CD4-positive, CD25-positive, alpha-beta regulatory T cell (primary cell): ENCODE results near the gene PYGO2. TPM values are rescaled to one million over a fixed set of nuclear protein-coding genes. Genes with fewer than 3 reads are reported as not detected.

Experiments
- ATAC-seq, 2 donors: fragments of 150-1000 bp; cut with Tn5 transposase; one replicate each; pipeline ENCODE4 v1.10.0; 2021; ENCODE audit warnings: low read depth in 2 of 2, moderate number of reproducible peaks in 2 of 2, moderate library complexity in 1 of 2
- DNase-seq, 3 donors: peaks; one replicate each; pipeline versions ENCODE4 v3.0.0 to v3.0.0-alpha.2; 2012 to 2022; ENCODE audit warnings: mixed read lengths in 1 of 3
- H3K27ac ChIP-seq: one replicate; pipeline ENCODE4 v1.7.0; 2013; ENCODE audit warnings: mild to moderate bottlenecking, low read length; ENCODE audit not compliant: insufficient read depth, poor library complexity, severe bottlenecking
- H3K27me3 ChIP-seq: one replicate; pipeline ENCODE4 v1.7.0; 2013; ENCODE audit warnings: low read length; ENCODE audit not compliant: control insufficient read depth, insufficient read depth
- H3K36me3 ChIP-seq: one replicate; pipeline ENCODE4 v1.7.0; 2013; ENCODE audit warnings: mild to moderate bottlenecking, low read length, moderate library complexity; ENCODE audit not compliant: control insufficient read depth, insufficient read depth
- H3K4me1 ChIP-seq: 2 replicates; pipeline ENCODE4 v1.7.0; 2013; ENCODE audit warnings: mild to moderate bottlenecking, low read length; ENCODE audit not compliant: insufficient read depth, control insufficient read depth, poor library complexity, severe bottlenecking
- H3K4me3 ChIP-seq: one replicate; pipeline ENCODE4 v1.7.0; 2013; ENCODE audit warnings: low read depth, mild to moderate bottlenecking, low read length, moderate library complexity
- H3K9me3 ChIP-seq, 2 experiments: 1 replicate in 1 of 2; 2 replicates in 1 of 2; pipeline ENCODE4 v1.7.0; 2013; ENCODE audit warnings: low read length in 2 of 2, mild to moderate bottlenecking in 1 of 2, moderate library complexity in 1 of 2; ENCODE audit not compliant: control insufficient read depth in 2 of 2
- H3K27ac Mint-ChIP-seq, 3 donors: one replicate each; pipeline ENCODE4 v1.8.0; 2020 to 2022; ENCODE audit warnings: mild to moderate bottlenecking in 3 of 3, mixed read lengths in 3 of 3, moderate library complexity in 2 of 3
- H3K27me3 Mint-ChIP-seq: one replicate; pipeline ENCODE4 v1.8.0; 2022; ENCODE audit warnings: mild to moderate bottlenecking, mixed read lengths
- H3K36me3 Mint-ChIP-seq: one replicate; pipeline ENCODE4 v1.8.0; 2020; ENCODE audit warnings: mixed read lengths
- H3K4me1 Mint-ChIP-seq, 4 donors: one replicate each; pipeline ENCODE4 v1.8.0; 2020 to 2022; ENCODE audit warnings: mixed read lengths in 4 of 4, mild to moderate bottlenecking in 1 of 4
- H3K4me3 Mint-ChIP-seq, 4 donors: one replicate each; pipeline ENCODE4 v1.8.0; 2020 to 2022; ENCODE audit warnings: mild to moderate bottlenecking in 4 of 4, mixed read lengths in 4 of 4, moderate library complexity in 3 of 4
- H3K9me3 Mint-ChIP-seq, 7 donors: one replicate each; pipeline ENCODE4 v1.8.0; 2020 to 2022; ENCODE audit warnings: mixed read lengths in 7 of 7, mild to moderate bottlenecking in 3 of 7, moderate library complexity in 2 of 7
- polyA plus RNA-seq, 4 donors: library from polyadenylated mRNA; unstranded; fragments of 300-500 nt; fragmentation: Illumina TruSeq; gene quantifications; one replicate each; pipeline ENCODE4 v1.2.3, GENCODE V29; 2021
- total RNA-seq: library from RNA; stranded (reverse); gene quantifications from one replicate; pipeline ENCODE4 v1.2.3, GENCODE V29; 2022

Gene PYGO2
- total and polyA plus RNA-seq, 5 donors from 2014 or later = 30.2 to 47.3 (median 46.6) TPM

- ATAC-seq = no peak
- no peaks in the 10 kb centered on the region for H3K27me3 ChIP-seq
- no peaks in the 10 kb centered on the region for H3K9me3 ChIP-seq
- peak overlapping the region; percentile 24 for H3K27ac ChIP-seq
- H3K4me1 Mint-ChIP-seq = peaks cover 0 to 38% (median 28%) of the 10 kb centered on the region in 4 donors
- H3K4me3 ChIP-seq = no peak overlapping the region
- H3K27me3 Mint-ChIP-seq = no peaks in the 10 kb centered on the region
- H3K9me3 Mint-ChIP-seq = no peaks in the 10 kb centered on the region
- DNase-seq = no peak
- H3K36me3 ChIP-seq = peaks cover 43% of the 10 kb centered on the region
- peak overlapping the region in 1 of 4 donors; percentile 71 for H3K4me3 Mint-ChIP-seq
- peak overlapping the region in 2 of 3 donors; percentile 25 to 80 for H3K27ac Mint-ChIP-seq
- peaks cover 37% of the 10 kb centered on the region for H3K4me1 ChIP-seq
- peaks cover 8% of the 10 kb centered on the region for H3K36me3 Mint-ChIP-seq
Observed at GRCh38 chr1:154969246-154969645, 7.7 kb upstream of the PYGO2 start.

- peaks cover 12% of the 10 kb centered on the region for H3K36me3 Mint-ChIP-seq
- H3K9me3 Mint-ChIP-seq = no peaks in the 10 kb centered on the region
- H3K27me3 ChIP-seq = no peaks in the 10 kb centered on the region
- H3K36me3 ChIP-seq = peaks cover 47% of the 10 kb centered on the region
- H3K4me1 ChIP-seq = peaks cover 34% of the 10 kb centered on the region
- ATAC-seq (no peak), DNase-seq (no peak)
- no peaks in the 10 kb centered on the region for H3K9me3 ChIP-seq
- peak overlapping the region in 1 of 4 donors; percentile 71 for H3K4me3 Mint-ChIP-seq
- no peak overlapping the region for H3K27ac ChIP-seq
- peaks cover 0 to 41% (median 30%) of the 10 kb centered on the region in 4 donors for H3K4me1 Mint-ChIP-seq
- no peak overlapping the region for H3K4me3 ChIP-seq
- peak overlapping the region in 1 of 3 donors; percentile 80 for H3K27ac Mint-ChIP-seq
- no peaks in the 10 kb centered on the region for H3K27me3 Mint-ChIP-seq
Observed at GRCh38 chr1:154968731-154969130, 7.1 kb upstream of the PYGO2 start.

GRCh38 chr1:154967331-154967950 lies 5.9 kb upstream of the PYGO2 start:
- Mint-ChIP-seq H3K4me3 (peak overlapping the region in 1 of 4 donors; percentile 71), H3K27me3 (no peaks in the 10 kb centered on the region), H3K36me3 (peaks cover 13% of the 10 kb centered on the region), H3K27ac (peak overlapping the region; percentile 38 to 76 (median 55)), H3K4me1 (peaks cover 0 to 47% (median 33%) of the 10 kb centered on the region in 4 donors), H3K9me3 (no peaks in the 10 kb centered on the region)
- ATAC-seq (no peak), DNase-seq (no peak)
- Histone ChIP-seq H3K4me3 (no peak overlapping the region), H3K9me3 (no peaks in the 10 kb centered on the region), H3K4me1 (peaks cover 28% of the 10 kb centered on the region), H3K36me3 (peaks cover 55% of the 10 kb centered on the region), H3K27ac (no peak overlapping the region), H3K27me3 (no peaks in the 10 kb centered on the region)

GRCh38 chr1:154966111-154966510 lies 4.5 kb upstream of the PYGO2 start:
- Histone ChIP-seq H3K4me3 (no peak overlapping the region), H3K4me1 (peaks cover 22% of the 10 kb centered on the region), H3K9me3 (no peaks in the 10 kb centered on the region), H3K27ac (no peak overlapping the region), H3K27me3 (no peaks in the 10 kb centered on the region), H3K36me3 (peaks cover 55% of the 10 kb centered on the region)
- Mint-ChIP-seq H3K27ac (peak overlapping the region in 1 of 3 donors; percentile 20), H3K9me3 (no peaks in the 10 kb centered on the region), H3K27me3 (no peaks in the 10 kb centered on the region), H3K4me1 (peaks cover 0 to 41% (median 26%) of the 10 kb centered on the region in 4 donors), H3K4me3 (peak overlapping the region in 1 of 4 donors; percentile 71), H3K36me3 (peaks cover 11% of the 10 kb centered on the region)
- ATAC-seq (no peak), DNase-seq (no peak)

- no peak overlapping the region for H3K4me3 ChIP-seq
- Mint-ChIP-seq H3K27me3 (no peaks in the 10 kb centered on the region), H3K4me3 (peak overlapping the region in 1 of 4 donors; percentile 42), H3K36me3 (peaks cover 13% of the 10 kb centered on the region), H3K4me1 (peaks cover 6 to 47% (median 29%) of the 10 kb centered on the region in 4 donors), H3K9me3 (no peaks in the 10 kb centered on the region), H3K27ac (peak overlapping the region in 1 of 3 donors; percentile 46)
- H3K36me3 ChIP-seq = peaks cover 59% of the 10 kb centered on the region
- H3K27ac ChIP-seq = no peak overlapping the region
- no peaks in the 10 kb centered on the region for H3K27me3 ChIP-seq
- ATAC-seq = no peak
- no peaks in the 10 kb centered on the region for H3K9me3 ChIP-seq
- DNase-seq = no peak
- H3K4me1 ChIP-seq = peaks cover 30% of the 10 kb centered on the region
Observed at GRCh38 chr1:154964359-154964758, 2.8 kb upstream of the PYGO2 start.

GRCh38 chr1:154963643-154964042 lies 2.1 kb upstream of the PYGO2 start:
- no peak overlapping the region for H3K27ac ChIP-seq
- H3K4me1 Mint-ChIP-seq = peaks cover 6 to 42% (median 26%) of the 10 kb centered on the region in 4 donors
- H3K4me3 ChIP-seq = no peak overlapping the region
- DNase-seq = no peak
- no peaks in the 10 kb centered on the region for H3K27me3 Mint-ChIP-seq
- peaks cover 32% of the 10 kb centered on the region for H3K4me1 ChIP-seq
- H3K9me3 ChIP-seq = no peaks in the 10 kb centered on the region
- H3K36me3 Mint-ChIP-seq = peaks cover 13% of the 10 kb centered on the region
- peaks cover 61% of the 10 kb centered on the region for H3K36me3 ChIP-seq
- peak overlapping the region; percentile 38 to 91 (median 53) for H3K27ac Mint-ChIP-seq
- no peaks in the 10 kb centered on the region for H3K27me3 ChIP-seq
- H3K9me3 Mint-ChIP-seq = no peaks in the 10 kb centered on the region
- peak overlapping the region in 2 of 4 donors; percentile 42 to 84 for H3K4me3 Mint-ChIP-seq
- no peak for ATAC-seq

- H3K4me1 Mint-ChIP-seq = peaks cover 6 to 44% (median 25%) of the 10 kb centered on the region in 4 donors
- Histone ChIP-seq H3K27me3 (no peaks in the 10 kb centered on the region), H3K9me3 (no peaks in the 10 kb centered on the region), H3K4me3 (peak overlapping the region; percentile 64), H3K36me3 (peaks cover 61% of the 10 kb centered on the region), H3K27ac (peak overlapping the region; percentile 92), H3K4me1 (peaks cover 35% of the 10 kb centered on the region)
- peaks cover 13% of the 10 kb centered on the region for H3K36me3 Mint-ChIP-seq
- no peaks in the 10 kb centered on the region for H3K27me3 Mint-ChIP-seq
- no peaks in the 10 kb centered on the region for H3K9me3 Mint-ChIP-seq
- peak overlapping the region; percentile 88 to 95 (median 91) for H3K27ac Mint-ChIP-seq
- DNase-seq = no peak
- no peak for ATAC-seq
- peak overlapping the region; percentile 85 to 96 (median 86) for H3K4me3 Mint-ChIP-seq
Observed at GRCh38 chr1:154962795-154963330, 1.3 kb upstream of the PYGO2 start.
